K562 (cell line): ENCODE data around the gene CASKIN1. TPM values are rescaled to one million over a fixed set of nuclear protein-coding genes. Genes with fewer than 3 reads are reported as not detected.

ENCODE experiments used
- ARID3B ChIP-seq: fragments of 250-450 bp; sonication (Bioruptor Pico); IDR thresholded peaks from 2 replicates; pipeline ENCODE4 v1.4.0; 2020; ENCODE audit warnings: borderline replicate concordance
- ATF4 ChIP-seq: fragments of 450-650 bp; formaldehyde crosslinking; IDR thresholded peaks from 2 replicates; pipeline ENCODE4 v1.4.0; 2022; ENCODE audit warnings: mild to moderate bottlenecking, moderate library complexity
- ETV5 ChIP-seq: sonication (generic); formaldehyde crosslinking; IDR thresholded peaks from 2 replicates; pipeline ENCODE4 v1.4.0; 2020; ENCODE audit warnings: low read depth, mild to moderate bottlenecking, missing genetic modification reagents
- FOXA3 ChIP-seq, 2 experiments: fragments of 450-650 bp in 1 of 2; sonication (generic) in 1 of 2; formaldehyde crosslinking; IDR thresholded peaks in 1 of 2; conservative IDR thresholded peaks in 1 of 2; 2 replicates each; pipeline versions ENCODE4 v1.4.0 to v1.8.0; 2020 to 2022; ENCODE audit warnings: mild to moderate bottlenecking in 2 of 2, missing genetic modification reagents in 1 of 2
- FOXK2 ChIP-seq, 2 experiments: fragments of 450-650 bp; IDR thresholded peaks in 1 of 2; conservative IDR thresholded peaks in 1 of 2; 2 replicates each; pipeline ENCODE4 v1.6.1; 2016; ENCODE audit warnings: low read depth in 2 of 2, mild to moderate bottlenecking in 1 of 2
- GABPA ChIP-seq: fragments of 200-800 bp; sonication (Bioruptor generic); conservative IDR thresholded peaks from 2 replicates; pipeline ENCODE4 v1.6.1; 2016; ENCODE audit warnings: low read depth, missing genetic modification characterization, missing compliant biosample characterization
- HNRNPUL1 ChIP-seq: fragments of 200-400 bp; formaldehyde crosslinking; IDR thresholded peaks from 2 replicates; pipeline ENCODE4 v1.6.1; 2017; ENCODE audit warnings: low read length
- MED1 ChIP-seq: sonication (generic); formaldehyde crosslinking; IDR thresholded peaks from 2 replicates; pipeline ENCODE4 v1.8.1; 2023; ENCODE audit warnings: missing genetic modification reagents, borderline replicate concordance
- SIX5 ChIP-seq, 2 experiments: IDR thresholded peaks; 2 replicates each; pipeline ENCODE4 v1.6.1; 2011; ENCODE audit warnings: low read length in 2 of 2, borderline replicate concordance in 1 of 2, low read depth in 1 of 2, mild to moderate bottlenecking in 1 of 2, moderate library complexity in 1 of 2; ENCODE audit not compliant: insufficient read depth in 1 of 2
- ZNF184 ChIP-seq: sonication (generic); formaldehyde crosslinking; IDR thresholded peaks from 2 replicates; pipeline ENCODE4 v1.5.0; 2020; ENCODE audit warnings: missing genetic modification reagents
- ZNF431 ChIP-seq: sonication (generic); formaldehyde crosslinking; IDR thresholded peaks from 2 replicates; pipeline ENCODE4 v1.8.0; 2022; ENCODE audit warnings: mild to moderate bottlenecking, missing genetic modification reagents
- ZNF79 ChIP-seq: fragments of 250-450 bp; sonication (Bioruptor Pico); IDR thresholded peaks from 2 replicates; pipeline ENCODE4 v1.4.0; 2020; ENCODE audit warnings: low read depth, mild to moderate bottlenecking, moderate library complexity
- polyA plus RNA-seq, 8 experiments: library from polyadenylated mRNA; depleted of rRNA in 4 of 8; stranded (reverse) in 5 of 8; unstranded in 3 of 8; fragments of >200 nt; fragmentation: Nextera tagmentation in 2 of 8; fragmentation: Illumina TruSeq in 1 of 8; extraction: Ambion mirVana in 2 of 8; extraction: Trizol in 1 of 8; gene quantifications; 2 replicates each; pipeline versions ENCODE4 v1.2.1 to v1.2.3, GENCODE V29; 2011 to 2014; ENCODE audit warnings: inconsistent platforms in 1 of 8, missing spikeins in 1 of 8
- total RNA-seq, 7 experiments: library from RNA; depleted of rRNA in 6 of 7; stranded (reverse); fragments of >200 nt in 6 of 7; fragmentation: Illumina TruSeq in 2 of 7; extraction: Trizol in 2 of 7; gene quantifications; 2 replicates each; pipeline versions ENCODE4 v1.2.1 to v1.2.3, GENCODE V29; 2011 to 2021; ENCODE audit warnings: low replicate concordance in 1 of 7
- TF ChIP-seq, protein P1 (sequence below): fragments of 250-450 bp; sonication (Bioruptor Pico); IDR thresholded peaks from 2 replicates; pipeline ENCODE4 v1.5.0; 2021; ENCODE audit warnings: mild to moderate bottlenecking, borderline replicate concordance
- TF ChIP-seq, protein P2 (sequence below): sonication (generic); formaldehyde crosslinking; IDR thresholded peaks from 2 replicates; pipeline ENCODE4 v1.8.1; 2023; ENCODE audit warnings: mild to moderate bottlenecking, missing genetic modification reagents, moderate library complexity
- TF ChIP-seq, protein P3 (sequence below): fragments of 450-650 bp; IDR thresholded peaks from 2 replicates; pipeline ENCODE4 v1.6.1; 2014; ENCODE audit warnings: low read depth, mild to moderate bottlenecking, moderate library complexity, borderline replicate concordance

Gene CASKIN1
- total and polyA plus RNA-seq, 9 of the 15 experiments (the other 6 are each of a cell fraction or from before 2014, with no cell fraction given) = 0.15 to 4.5 (median 1.5) TPM; not detected in 2

DNA sequence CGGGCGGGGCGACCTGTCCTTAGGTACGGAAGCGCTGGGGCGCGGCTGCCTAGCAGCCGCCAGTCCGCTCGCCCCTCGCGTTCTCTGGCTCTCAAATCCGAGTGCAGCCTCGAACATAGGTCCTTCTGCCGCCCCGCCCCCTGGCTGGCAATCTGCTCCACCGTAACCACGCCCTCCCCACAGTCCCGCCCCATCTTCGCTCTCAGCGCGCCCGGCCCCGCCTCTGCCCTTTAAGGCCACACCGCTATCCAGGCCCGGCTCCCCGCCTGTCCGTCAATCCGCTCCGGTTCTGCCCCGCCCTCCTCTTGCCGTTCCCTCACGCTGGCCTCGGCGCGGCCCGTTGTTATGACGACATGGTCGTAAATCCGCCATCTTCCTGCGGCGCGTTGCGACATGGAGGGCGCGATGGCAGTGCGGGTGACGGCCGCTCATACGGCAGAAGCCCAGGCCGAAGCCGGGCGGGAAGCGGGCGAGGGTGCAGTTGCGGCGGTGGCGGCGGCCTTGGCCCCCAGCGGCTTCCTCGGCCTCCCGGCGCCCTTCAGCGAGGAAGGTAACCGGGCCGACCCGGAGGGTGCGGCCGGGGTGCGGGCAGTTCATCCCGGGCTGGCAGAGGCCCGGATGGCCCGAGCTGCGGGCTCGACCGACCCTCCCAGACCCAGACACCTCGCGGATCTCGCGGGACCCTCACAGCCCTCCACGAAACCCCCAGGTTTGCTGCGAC, 27.0 kb upstream of the CASKIN1 start, which contains the start of gene E4F1 (continued):
- TF ChIP-seq ZNF184 (CRISPR knock-in tag) (no peak), HNRNPUL1 (no peak), MED1 (CRISPR knock-in tag) (no peak), GABPA (tag) (peak; percentile 53), ARID3B (no peak), ETV5 (CRISPR knock-in tag) (no peak; the same call in 1 of the 2 replicates), ZNF79 (CRISPR knock-in tag) (no peak), ZNF431 (CRISPR knock-in tag) (0 out of 2 replicates have a peak, but pooled peaks have one; percentile 11), FOXA3 (CRISPR knock-in tag; conservative IDR thresholded peaks at IDR 0.05 in 1 of 2, IDR thresholded peaks at IDR 0.05 in 1 of 2) (no peak), FOXK2 (conservative IDR thresholded peaks at IDR 0.05 in 1 of 2, IDR thresholded peaks at IDR 0.05 in 1 of 2; ENCODE audit: low read depth in 2 of 2) (peak; percentile 36 to 59; a peak in 3 of 4 replicates), SIX5 (IDR thresholded peaks at IDR 0.05; ENCODE audit: borderline replicate concordance in 1 of 2, insufficient read depth in 1 of 2, low read depth in 1 of 2, low read length in 2 of 2) (no peak), ATF4 (CRISPR knock-in tag) (no peak)
- TF ChIP-seq, protein P1, sequence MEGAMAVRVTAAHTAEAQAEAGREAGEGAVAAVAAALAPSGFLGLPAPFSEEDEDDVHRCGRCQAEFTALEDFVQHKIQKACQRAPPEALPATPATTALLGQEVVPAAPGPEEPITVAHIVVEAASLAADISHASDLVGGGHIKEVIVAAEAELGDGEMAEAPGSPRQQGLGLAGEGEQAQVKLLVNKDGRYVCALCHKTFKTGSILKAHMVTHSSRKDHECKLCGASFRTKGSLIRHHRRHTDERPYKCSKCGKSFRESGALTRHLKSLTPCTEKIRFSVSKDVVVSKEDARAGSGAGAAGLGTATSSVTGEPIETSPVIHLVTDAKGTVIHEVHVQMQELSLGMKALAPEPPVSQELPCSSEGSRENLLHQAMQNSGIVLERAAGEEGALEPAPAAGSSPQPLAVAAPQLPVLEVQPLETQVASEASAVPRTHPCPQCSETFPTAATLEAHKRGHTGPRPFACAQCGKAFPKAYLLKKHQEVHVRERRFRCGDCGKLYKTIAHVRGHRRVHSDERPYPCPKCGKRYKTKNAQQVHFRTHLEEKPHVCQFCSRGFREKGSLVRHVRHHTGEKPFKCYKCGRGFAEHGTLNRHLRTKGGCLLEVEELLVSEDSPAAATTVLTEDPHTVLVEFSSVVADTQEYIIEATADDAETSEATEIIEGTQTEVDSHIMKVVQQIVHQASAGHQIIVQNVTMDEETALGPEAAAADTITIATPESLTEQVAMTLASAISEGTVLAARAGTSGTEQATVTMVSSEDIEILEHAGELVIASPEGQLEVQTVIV (CRISPR knock-in tag) = peak; percentile 96
- TF ChIP-seq, protein P2, sequence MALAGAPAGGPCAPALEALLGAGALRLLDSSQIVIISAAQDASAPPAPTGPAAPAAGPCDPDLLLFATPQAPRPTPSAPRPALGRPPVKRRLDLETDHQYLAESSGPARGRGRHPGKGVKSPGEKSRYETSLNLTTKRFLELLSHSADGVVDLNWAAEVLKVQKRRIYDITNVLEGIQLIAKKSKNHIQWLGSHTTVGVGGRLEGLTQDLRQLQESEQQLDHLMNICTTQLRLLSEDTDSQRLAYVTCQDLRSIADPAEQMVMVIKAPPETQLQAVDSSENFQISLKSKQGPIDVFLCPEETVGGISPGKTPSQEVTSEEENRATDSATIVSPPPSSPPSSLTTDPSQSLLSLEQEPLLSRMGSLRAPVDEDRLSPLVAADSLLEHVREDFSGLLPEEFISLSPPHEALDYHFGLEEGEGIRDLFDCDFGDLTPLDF (CRISPR knock-in tag) = peak; percentile 43; the same call in 1 of the 2 replicates
- TF ChIP-seq, protein P3, sequence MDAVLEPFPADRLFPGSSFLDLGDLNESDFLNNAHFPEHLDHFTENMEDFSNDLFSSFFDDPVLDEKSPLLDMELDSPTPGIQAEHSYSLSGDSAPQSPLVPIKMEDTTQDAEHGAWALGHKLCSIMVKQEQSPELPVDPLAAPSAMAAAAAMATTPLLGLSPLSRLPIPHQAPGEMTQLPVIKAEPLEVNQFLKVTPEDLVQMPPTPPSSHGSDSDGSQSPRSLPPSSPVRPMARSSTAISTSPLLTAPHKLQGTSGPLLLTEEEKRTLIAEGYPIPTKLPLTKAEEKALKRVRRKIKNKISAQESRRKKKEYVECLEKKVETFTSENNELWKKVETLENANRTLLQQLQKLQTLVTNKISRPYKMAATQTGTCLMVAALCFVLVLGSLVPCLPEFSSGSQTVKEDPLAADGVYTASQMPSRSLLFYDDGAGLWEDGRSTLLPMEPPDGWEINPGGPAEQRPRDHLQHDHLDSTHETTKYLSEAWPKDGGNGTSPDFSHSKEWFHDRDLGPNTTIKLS = peak; percentile 31; the same call in 1 of the 2 replicates
